HCT116 (cell line): ENCODE data around the gene STAP2. TPM values are rescaled to one million over a fixed set of nuclear protein-coding genes. Genes with fewer than 3 reads are reported as not detected.

ENCODE experiments used
- ATAC-seq: fragments of 200-7000 bp; cut with Tn5 transposase; 2 replicates; pipeline ENCODE4 v1.9.1; 2020; ENCODE audit warnings: mild to moderate bottlenecking, moderate library complexity
- BruUV-seq: library from RNA; stranded (reverse); fragments of 400-500 nt; replicated peaks from 2 replicates; lab custom pipeline; 2021; lab: Mats Ljungman, UMichigan
- CTCF ChIA-PET: fragments of 300-600 bp; sonication (Branson Sonifier 250); formaldehyde crosslinking; loops from one replicate; lab custom pipeline; 2021; ENCODE audit warnings: antibody characterized with exemption; lab: Charles Lee
- POLR2A ChIA-PET: fragments of 300-600, 350-600 bp; sonication (Branson Sonifier 250); formaldehyde crosslinking; loops from one replicate; lab custom pipeline; 2021; ENCODE audit warnings: antibody characterized with exemption; lab: Charles Lee
- RAD21 ChIA-PET, 2 experiments: fragments of 300-600 bp; sonication (Branson Sonifier 250); formaldehyde crosslinking; loops; one replicate each; lab custom pipeline; 2023; ENCODE audit warnings: low total read pairs in 2 of 2; ENCODE audit not compliant: uncharacterized antibody in 2 of 2, unreplicated experiment in 2 of 2, low non-redundant PET in 1 of 2; lab: Charles Lee
- DNase-seq: peaks from one replicate; pipeline ENCODE4 v3.0.0-alpha.2; 2010; ENCODE audit warnings: low read depth, low spot score
- H2AFZ ChIP-seq: fragments of 200-600 bp; shearing (Covaris generic), sonication (generic); 2 replicates; pipeline ENCODE4 v1.6.1; 2017; ENCODE audit warnings: low read depth, mixed run types, mixed read lengths, antibody characterized with exemption, low read length; ENCODE audit not compliant: poor library complexity, severe bottlenecking
- H3K27ac ChIP-seq: 2 replicates; pipeline ENCODE4 v1.5.1; 2012; ENCODE audit warnings: low read depth, low read length
- H3K27me3 ChIP-seq: fragments of 200-600 bp; sonication (generic); 2 replicates; pipeline ENCODE4 v1.6.1; 2016; ENCODE audit warnings: mixed run types, low read length, mixed read lengths; ENCODE audit not compliant: insufficient read depth
- H3K36me3 ChIP-seq, 2 experiments: fragments of 200-500 bp in 1 of 2; fragments of 200-600 bp in 1 of 2; sonication (Bioruptor generic) in 1 of 2; sonication (generic) in 1 of 2; 2 replicates each; pipeline versions ENCODE4 v1.5.1 to v1.6.1; 2014 to 2016; ENCODE audit warnings: low read length in 2 of 2, inconsistent platforms in 1 of 2, mixed read lengths in 1 of 2, mixed run types in 1 of 2; ENCODE audit not compliant: insufficient read depth in 2 of 2, control insufficient read depth in 1 of 2
- H3K4me1 ChIP-seq, 2 experiments: fragments of 200-600 bp in 1 of 2; sonication (generic) in 1 of 2; 2 replicates each; pipeline versions ENCODE4 v1.5.1 to v1.6.1; 2012 to 2017; ENCODE audit warnings: low read length in 2 of 2, inconsistent platforms in 1 of 2, mild to moderate bottlenecking in 1 of 2, mixed read lengths in 1 of 2, mixed run types in 1 of 2, moderate library complexity in 1 of 2; ENCODE audit not compliant: insufficient read depth in 2 of 2, control insufficient read depth in 1 of 2
- H3K4me2 ChIP-seq: fragments of 200-600 bp; sonication (generic); 2 replicates; pipeline ENCODE4 v1.6.1; 2017; ENCODE audit warnings: mixed run types, low read length, mixed read lengths
- H3K4me3 ChIP-seq, 2 experiments: fragments of 200-600 bp in 1 of 2; sonication (generic) in 1 of 2; replicated peaks in 1 of 2; 2 replicates each; pipeline ENCODE4 v1.5.1; 2011 to 2016; ENCODE audit warnings: low read length in 2 of 2, control low read depth in 1 of 2, low read depth in 1 of 2, mild to moderate bottlenecking in 1 of 2, mixed read lengths in 1 of 2, mixed run types in 1 of 2
- H3K79me2 ChIP-seq: fragments of 200-600 bp; sonication (generic); 2 replicates; pipeline ENCODE4 v1.6.1; 2017; ENCODE audit warnings: mild to moderate bottlenecking, mixed run types, low read length, moderate library complexity, mixed read lengths; ENCODE audit not compliant: insufficient read depth
- H3K9ac ChIP-seq: fragments of 200-600 bp; sonication (generic); 2 replicates; pipeline ENCODE4 v1.6.1; 2016; ENCODE audit warnings: low read length, mixed read lengths
- H3K9me2 ChIP-seq: fragments of 200-600 bp; sonication (generic), shearing (Covaris generic); 2 replicates; pipeline ENCODE4 v1.6.1; 2017; ENCODE audit warnings: mixed run types, mild to moderate bottlenecking, moderate library complexity; ENCODE audit not compliant: insufficient read depth
- H3K9me3 ChIP-seq, 2 experiments: fragments of 200-500 bp in 1 of 2; fragments of 200-600 bp in 1 of 2; sonication (Bioruptor generic) in 1 of 2; sonication (generic) in 1 of 2; 2 replicates each; pipeline ENCODE4 v1.6.1; 2014 to 2017; ENCODE audit warnings: low read length in 2 of 2, mixed read lengths in 2 of 2, inconsistent platforms in 1 of 2, low read depth in 1 of 2, mild to moderate bottlenecking in 1 of 2, mixed run types in 1 of 2, moderate library complexity in 1 of 2; ENCODE audit not compliant: control insufficient read depth in 1 of 2, insufficient read depth in 1 of 2
- H4K20me1 ChIP-seq: fragments of 200-600 bp; sonication (generic), shearing (Covaris generic); 2 replicates; pipeline ENCODE4 v1.6.1; 2017; ENCODE audit warnings: mixed run types, mild to moderate bottlenecking, moderate library complexity; ENCODE audit not compliant: insufficient read depth
- CBX3 ChIP-seq: IDR thresholded peaks from 2 replicates; pipeline ENCODE4 v1.6.1; 2012; ENCODE audit warnings: low read depth
- EGR1 ChIP-seq: IDR thresholded peaks from 2 replicates; pipeline ENCODE4 v1.6.1; 2012; ENCODE audit warnings: low read depth
- EZH2 ChIP-seq: fragments of 200-600 bp; sonication (generic); IDR thresholded peaks from 2 replicates; pipeline ENCODE4 v1.6.1; 2017; ENCODE audit warnings: antibody characterized with exemption, mixed run types
- EZH2phosphoT487 ChIP-seq: fragments of 200-600 bp; IDR thresholded peaks from 2 replicates; pipeline ENCODE4 v1.6.1; 2018; ENCODE audit warnings: antibody characterized with exemption, borderline replicate concordance
- POLR2A ChIP-seq: IDR thresholded peaks from 2 replicates; pipeline ENCODE4 v1.7.0; 2011; ENCODE audit warnings: borderline replicate concordance; ENCODE audit not compliant: insufficient read depth, insufficient read length; ENCODE audit errors: extremely low read depth
- POLR2AphosphoS5 ChIP-seq: IDR thresholded peaks from 2 replicates; pipeline ENCODE4 v1.6.1; 2011; ENCODE audit warnings: mild to moderate bottlenecking, low read depth, low read length, moderate library complexity
- RAD21 ChIP-seq: IDR thresholded peaks from 2 replicates; pipeline ENCODE4 v1.6.1; 2012; ENCODE audit warnings: low read depth, mild to moderate bottlenecking
- REST ChIP-seq: IDR thresholded peaks from 2 replicates; pipeline ENCODE4 v1.6.1; 2012; ENCODE audit warnings: low read depth
- SIN3A ChIP-seq: IDR thresholded peaks from 2 replicates; pipeline ENCODE4 v1.6.1; 2012; ENCODE audit warnings: low read depth
- SP1 ChIP-seq: IDR thresholded peaks from 2 replicates; pipeline ENCODE4 v1.6.1; 2012; ENCODE audit warnings: low read depth
- SRF ChIP-seq: IDR thresholded peaks from 2 replicates; pipeline ENCODE4 v1.6.1; 2012; ENCODE audit warnings: low read depth
- TCF7L2 ChIP-seq: IDR thresholded peaks from 2 replicates; pipeline ENCODE4 v1.7.0; 2011; ENCODE audit warnings: borderline replicate concordance, inconsistent platforms; ENCODE audit not compliant: insufficient read depth, insufficient read length; ENCODE audit errors: extremely low read depth
- YY1 ChIP-seq: IDR thresholded peaks from 2 replicates; pipeline ENCODE4 v1.6.1; 2011; ENCODE audit warnings: low read length, low read depth, moderate library complexity, mild to moderate bottlenecking; ENCODE audit not compliant: insufficient replicate concordance; ENCODE audit errors: extremely low read depth
- ZBTB33 ChIP-seq: IDR thresholded peaks from 2 replicates; pipeline ENCODE4 v1.6.1; 2011; ENCODE audit warnings: mild to moderate bottlenecking, low read length, moderate library complexity; ENCODE audit not compliant: insufficient replicate concordance; ENCODE audit errors: extremely low read depth
- ZNF274 ChIP-seq: fragments of 200-500 bp; sonication (Bioruptor generic); IDR thresholded peaks from 2 replicates; pipeline ENCODE4 v1.6.1; 2014; ENCODE audit warnings: mild to moderate bottlenecking, low read depth, low read length, inconsistent platforms
- intact Hi-C: fragments of 100-400 bp; cut with micrococcal nuclease; formaldehyde crosslinking; loops from 2 replicates; pipeline ENCODE4 v1.10.0; 2022
- total RNA-seq: library from RNA; stranded (reverse); gene quantifications from one replicate; pipeline ENCODE4 v1.2.1, GENCODE V29; 2021; ENCODE audit not compliant: unreplicated experiment
- TF ChIP-seq, protein P1 (sequence below): IDR thresholded peaks from 2 replicates; pipeline ENCODE4 v1.6.1; 2012
- TF ChIP-seq, protein P2 (sequence below): IDR thresholded peaks from 2 replicates; pipeline ENCODE4 v1.6.1; 2012

STAP2 gene
- total RNA-seq, 1 experiment from 2014 or later = 2.1 TPM

- ATAC-seq (peak; percentile 41), DNase-seq (no peak)
- H3K9ac ChIP-seq = no peak overlapping the region
- H3K36me3 ChIP-seq = no peaks in the 10 kb centered on the region
- peak overlapping the region; percentile 40 for H3K4me2 ChIP-seq
- no peaks in the 10 kb centered on the region; the same call in 1 of the 2 replicates for H3K79me2 ChIP-seq
- H2AFZ ChIP-seq = no peak overlapping the region
- POLR2A ChIA-PET = interaction anchor here (0.9 kb wide), 1 partner anchor 15 kb away, joined by 3 read pairs; no protein-coding TSS in a partner anchor
- H4K20me1 ChIP-seq = no peaks in the 10 kb centered on the region
- intact Hi-C loops = no loop called here
- H3K9me3 ChIP-seq = no peaks in the 10 kb centered on the region
- CTCF ChIA-PET = interaction anchor here (1.0 to 1.3 kb wide), 3 partner anchors 16 to 73 kb away, joined by 3 to 8 read pairs (median 8); partner anchors contain the start of genes MPND and SH3GL1
- no peaks in the 10 kb centered on the region for H3K9me2 ChIP-seq
- no peaks in the 10 kb centered on the region for H3K27me3 ChIP-seq
- peaks cover 7 to 20% of the 10 kb centered on the region in 2 experiments for H3K4me1 ChIP-seq
- H3K27ac ChIP-seq = peak overlapping the region; percentile 63; the same call in 1 of the 2 replicates
- RAD21 ChIA-PET = interaction anchor here in 1 of 2 experiments (0.5 kb wide), 1 partner anchor 433 kb away, joined by 3 read pairs; no protein-coding TSS in a partner anchor
- BruUV-seq = no TSS peak
- peak overlapping the region in 1 of 2 experiments; percentile 10; a peak in 1 of 4 replicates for H3K4me3 ChIP-seq
- no peak for TF ChIP-seq EZH2phosphoT487
- TF ChIP-seq POLR2AphosphoS5 = no peak
- TF ChIP-seq, protein P1, sequence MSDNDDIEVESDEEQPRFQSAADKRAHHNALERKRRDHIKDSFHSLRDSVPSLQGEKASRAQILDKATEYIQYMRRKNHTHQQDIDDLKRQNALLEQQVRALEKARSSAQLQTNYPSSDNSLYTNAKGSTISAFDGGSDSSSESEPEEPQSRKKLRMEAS = no peak
- no peak for TF ChIP-seq REST
- TF ChIP-seq ZBTB33 = no peak
- no peak for TF ChIP-seq SRF
- no peak for TF ChIP-seq POLR2A
- TF ChIP-seq ZNF274 = no peak
- TF ChIP-seq SIN3A = no peak
- TF ChIP-seq EZH2 = no peak
- no peak for TF ChIP-seq CBX3
- no peak for TF ChIP-seq EGR1
- TF ChIP-seq, protein P2, sequence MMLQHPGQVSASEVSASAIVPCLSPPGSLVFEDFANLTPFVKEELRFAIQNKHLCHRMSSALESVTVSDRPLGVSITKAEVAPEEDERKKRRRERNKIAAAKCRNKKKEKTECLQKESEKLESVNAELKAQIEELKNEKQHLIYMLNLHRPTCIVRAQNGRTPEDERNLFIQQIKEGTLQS = no peak
- no peak for TF ChIP-seq YY1
- TF ChIP-seq TCF7L2 = no peak
- no peak for TF ChIP-seq RAD21
- no peak for TF ChIP-seq SP1
Measured at GRCh38 chr19:4327252-4327876, 11.3 kb downstream of the STAP2 start.
